Left ventricle myocardium inferior (tissue), 1 donor: ENCODE results near the gene TNFRSF21. TPM values are rescaled to one million over a fixed set of nuclear protein-coding genes. Genes with fewer than 3 reads are reported as not detected.

Source experiments
- DNase-seq: peaks from one replicate; pipeline ENCODE4 v3.0.0-alpha.2; 2020
- H3K27ac ChIP-seq: fragments of 200-600 bp; replicated peaks from 2 replicates; pipeline ENCODE4 v1.8.0; 2021
- H3K27me3 ChIP-seq: fragments of 200-600 bp; 2 replicates; pipeline ENCODE4 v1.8.0; 2021; ENCODE audit warnings: low read depth
- H3K36me3 ChIP-seq: fragments of 200-600 bp; 2 replicates; pipeline ENCODE4 v1.8.0; 2021
- H3K4me1 ChIP-seq: fragments of 200-600 bp; 2 replicates; pipeline ENCODE4 v1.8.0; 2021
- H3K4me3 ChIP-seq: fragments of 200-600 bp; 2 replicates; pipeline ENCODE4 v1.8.0; 2021; ENCODE audit warnings: mild to moderate bottlenecking, moderate library complexity
- H3K9me3 ChIP-seq: fragments of 200-600 bp; replicated peaks from 2 replicates; pipeline ENCODE4 v1.8.0; 2021
- intact Hi-C: fragments of 100-400 bp; cut with micrococcal nuclease; formaldehyde crosslinking; loops from one replicate; pipeline ENCODE4 v1.11.0; 2022
- total RNA-seq: library from RNA; stranded (reverse); fragmentation: NEBNext Ultra II Directional; extraction: Animal tissue kit (Norgen Biotek cat#: 25700); gene quantifications from one replicate; pipeline ENCODE4 v1.2.1, GENCODE V29; 2021
- TF ChIP-seq, protein P1 (sequence below): fragments of 200-600 bp; IDR thresholded peaks from 2 replicates; pipeline ENCODE4 v1.8.0; 2021; ENCODE audit warnings: antibody characterized with exemption, mild to moderate bottlenecking, borderline replicate concordance
- donor health status: DM: no; HTN: yes; CAD: no; lungs with severe emphysema.

Gene TNFRSF21
- total RNA-seq, 1 donor from 2014 or later: 6.3 TPM

DNA sequence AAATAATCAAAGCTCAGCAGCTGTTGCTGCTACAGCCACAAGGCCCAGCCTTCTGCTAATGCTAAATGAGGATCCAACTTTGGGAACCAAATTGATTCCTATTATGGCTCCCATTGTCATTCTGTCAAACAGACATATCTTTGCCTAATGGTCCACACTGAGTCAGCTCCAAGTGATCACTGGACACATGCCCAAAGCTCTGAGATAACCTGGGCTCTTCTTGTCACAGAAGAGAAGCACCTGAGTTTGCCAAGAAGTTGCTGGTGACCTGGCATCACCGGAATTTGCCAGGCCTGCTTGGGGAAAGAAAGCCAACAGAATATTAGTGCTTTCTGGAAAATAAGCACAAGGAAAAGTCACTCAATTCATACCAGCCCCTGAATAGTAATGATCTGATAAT lies 5.8 kb downstream of the TNFRSF21 start:
- Histone ChIP-seq H3K4me1 (peaks cover 9% of the 10 kb centered on the region), H3K9me3 (no peaks in the 10 kb centered on the region), H3K36me3 (no peaks in the 10 kb centered on the region), H3K27ac (no peak overlapping the region), H3K27me3 (peaks cover 40% of the 10 kb centered on the region), H3K4me3 (no peak overlapping the region)
- no peak for DNase-seq
- TF ChIP-seq, protein P1, sequence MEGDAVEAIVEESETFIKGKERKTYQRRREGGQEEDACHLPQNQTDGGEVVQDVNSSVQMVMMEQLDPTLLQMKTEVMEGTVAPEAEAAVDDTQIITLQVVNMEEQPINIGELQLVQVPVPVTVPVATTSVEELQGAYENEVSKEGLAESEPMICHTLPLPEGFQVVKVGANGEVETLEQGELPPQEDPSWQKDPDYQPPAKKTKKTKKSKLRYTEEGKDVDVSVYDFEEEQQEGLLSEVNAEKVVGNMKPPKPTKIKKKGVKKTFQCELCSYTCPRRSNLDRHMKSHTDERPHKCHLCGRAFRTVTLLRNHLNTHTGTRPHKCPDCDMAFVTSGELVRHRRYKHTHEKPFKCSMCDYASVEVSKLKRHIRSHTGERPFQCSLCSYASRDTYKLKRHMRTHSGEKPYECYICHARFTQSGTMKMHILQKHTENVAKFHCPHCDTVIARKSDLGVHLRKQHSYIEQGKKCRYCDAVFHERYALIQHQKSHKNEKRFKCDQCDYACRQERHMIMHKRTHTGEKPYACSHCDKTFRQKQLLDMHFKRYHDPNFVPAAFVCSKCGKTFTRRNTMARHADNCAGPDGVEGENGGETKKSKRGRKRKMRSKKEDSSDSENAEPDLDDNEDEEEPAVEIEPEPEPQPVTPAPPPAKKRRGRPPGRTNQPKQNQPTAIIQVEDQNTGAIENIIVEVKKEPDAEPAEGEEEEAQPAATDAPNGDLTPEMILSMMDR: no peak
- intact Hi-C loops: no loop called here

DNA sequence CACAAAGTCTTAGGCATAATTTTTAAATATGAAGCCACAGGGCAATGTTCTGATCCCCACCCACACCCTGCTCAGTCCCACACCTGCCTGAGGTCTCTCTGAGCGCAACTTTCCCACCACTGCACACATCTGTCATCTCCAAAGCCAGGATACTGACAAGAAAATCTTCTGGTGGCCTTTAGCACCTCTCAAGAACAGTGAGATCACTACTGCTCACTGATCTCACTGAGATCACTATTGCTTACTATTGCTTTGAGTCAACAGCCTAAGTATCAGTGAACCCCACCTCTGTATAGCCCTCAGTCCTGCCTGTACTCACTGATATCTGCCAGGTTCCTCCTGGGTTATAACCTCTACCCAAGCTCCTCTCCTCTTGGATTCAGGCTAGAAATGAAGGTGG lies 6.4 kb downstream of the TNFRSF21 start:
- H3K9me3 ChIP-seq: no peaks in the 10 kb centered on the region
- H3K36me3 ChIP-seq: no peaks in the 10 kb centered on the region
- TF ChIP-seq, protein P1: no peak
- no peak overlapping the region for H3K27ac ChIP-seq
- H3K4me3 ChIP-seq: no peak overlapping the region
- no peak for DNase-seq
- peaks cover 37% of the 10 kb centered on the region for H3K27me3 ChIP-seq
- H3K4me1 ChIP-seq: peaks cover 4% of the 10 kb centered on the region
- intact Hi-C loops: no loop called here

DNA sequence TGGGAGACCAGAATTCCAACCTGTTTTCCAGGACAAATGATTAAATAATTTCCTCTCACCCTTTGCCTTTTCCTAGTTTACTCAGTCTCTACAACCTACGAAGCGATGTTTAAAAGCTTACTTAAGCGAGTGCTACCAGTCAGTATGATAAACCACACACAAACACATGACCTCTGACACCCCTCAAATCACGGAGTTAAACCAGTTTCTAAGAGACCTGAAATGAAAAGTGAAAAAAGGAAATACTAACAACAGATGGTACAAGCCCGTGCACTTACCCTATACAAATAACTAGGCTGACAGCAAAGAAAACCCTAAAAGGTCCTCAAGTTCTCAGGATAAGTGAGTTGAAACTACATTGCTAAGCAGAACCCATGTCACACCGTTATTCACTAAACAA lies 7.7 kb downstream of the TNFRSF21 start:
- Histone ChIP-seq H3K9me3 (no peaks in the 10 kb centered on the region), H3K27ac (no peak overlapping the region), H3K4me3 (no peak overlapping the region), H3K4me1 (peaks cover 4% of the 10 kb centered on the region), H3K36me3 (no peaks in the 10 kb centered on the region), H3K27me3 (peaks cover 31% of the 10 kb centered on the region)
- intact Hi-C loops: no loop called here
- TF ChIP-seq, protein P1: no peak
- DNase-seq: no peak

DNA sequence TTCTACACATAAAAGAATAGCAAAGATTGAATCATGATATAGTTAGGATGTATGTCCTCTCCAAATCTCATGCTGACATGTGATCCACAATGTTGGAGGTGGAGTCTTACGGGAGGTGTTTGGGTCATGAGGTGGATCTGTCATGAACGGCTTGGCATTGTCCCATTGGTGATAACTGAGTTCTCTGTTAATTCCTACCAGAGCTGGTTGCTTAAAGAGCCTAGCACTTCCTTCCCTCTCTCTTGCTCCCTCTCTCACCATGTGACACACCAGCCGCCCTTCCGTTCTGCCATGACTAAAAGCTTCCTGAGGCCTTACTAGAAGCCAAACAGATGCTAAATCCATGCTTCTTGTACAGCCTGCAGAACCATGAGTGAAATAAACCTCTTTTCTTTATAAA lies 8.3 kb downstream of the TNFRSF21 start:
- Histone ChIP-seq H3K4me1 (peaks cover 3% of the 10 kb centered on the region), H3K36me3 (no peaks in the 10 kb centered on the region), H3K4me3 (no peak overlapping the region), H3K27me3 (peaks cover 31% of the 10 kb centered on the region), H3K27ac (no peak overlapping the region), H3K9me3 (no peaks in the 10 kb centered on the region)
- DNase-seq: no peak
- intact Hi-C loops: no loop called here
- TF ChIP-seq, protein P1: no peak

DNA sequence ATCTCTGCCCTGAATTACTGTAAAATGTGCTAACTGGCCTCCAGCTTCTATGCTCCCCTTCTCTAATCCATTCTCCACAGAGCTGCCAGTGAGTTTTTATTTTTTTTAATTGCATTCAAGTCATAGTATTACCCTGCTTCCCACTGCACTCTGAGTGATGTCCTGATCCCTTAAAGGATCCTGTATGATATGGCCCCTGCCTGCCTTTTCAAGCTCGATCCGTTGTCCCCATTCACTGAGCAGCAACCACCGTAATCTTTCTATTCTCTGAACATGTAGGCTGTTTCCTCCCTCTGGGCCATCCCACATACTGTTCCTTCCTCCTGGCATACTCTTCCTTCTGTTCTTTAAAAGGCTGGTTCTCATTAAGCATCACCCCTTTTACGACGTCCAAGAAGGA lies 9.3 kb downstream of the TNFRSF21 start:
- Histone ChIP-seq H3K27me3 (peaks cover 30% of the 10 kb centered on the region), H3K36me3 (no peaks in the 10 kb centered on the region), H3K4me3 (no peak overlapping the region), H3K27ac (no peak overlapping the region), H3K4me1 (peaks cover 4% of the 10 kb centered on the region), H3K9me3 (no peaks in the 10 kb centered on the region)
- TF ChIP-seq, protein P1: no peak
- intact Hi-C loops: no loop called here
- no peak for DNase-seq

DNA sequence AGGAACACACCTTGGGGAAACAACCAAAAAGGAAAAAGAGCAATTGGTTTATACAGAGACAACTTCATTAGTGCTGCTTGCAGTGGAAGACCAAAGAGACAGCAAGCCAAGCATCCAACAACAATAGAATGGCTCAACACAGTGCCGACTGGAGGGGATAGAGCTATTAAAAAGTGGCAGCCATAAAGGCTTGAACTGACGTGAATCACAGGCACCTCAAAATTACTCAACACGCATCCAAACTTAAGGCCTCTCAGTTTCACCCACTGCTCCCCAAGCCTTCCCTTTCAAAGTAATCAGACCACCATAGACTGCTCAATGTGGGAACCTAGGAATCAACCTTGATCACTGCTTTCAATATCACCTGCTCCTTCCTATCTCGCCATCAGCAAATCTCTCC lies 9.7 kb downstream of the TNFRSF21 start:
- H3K27ac ChIP-seq: no peak overlapping the region
- TF ChIP-seq, protein P1: no peak
- peaks cover 30% of the 10 kb centered on the region for H3K27me3 ChIP-seq
- H3K36me3 ChIP-seq: no peaks in the 10 kb centered on the region
- H3K4me3 ChIP-seq: no peak overlapping the region
- DNase-seq: no peak
- intact Hi-C loops: no loop called here
- H3K4me1 ChIP-seq: peaks cover 4% of the 10 kb centered on the region
- no peaks in the 10 kb centered on the region for H3K9me3 ChIP-seq
